ENCODE results near the gene RGMA. TPM values are rescaled to one million over a fixed set of nuclear protein-coding genes. Genes with fewer than 3 reads are reported as not detected.

RGMA gene
- total RNA-seq, 1 experiment from 2014 or later: 5.5 TPM

DNA sequence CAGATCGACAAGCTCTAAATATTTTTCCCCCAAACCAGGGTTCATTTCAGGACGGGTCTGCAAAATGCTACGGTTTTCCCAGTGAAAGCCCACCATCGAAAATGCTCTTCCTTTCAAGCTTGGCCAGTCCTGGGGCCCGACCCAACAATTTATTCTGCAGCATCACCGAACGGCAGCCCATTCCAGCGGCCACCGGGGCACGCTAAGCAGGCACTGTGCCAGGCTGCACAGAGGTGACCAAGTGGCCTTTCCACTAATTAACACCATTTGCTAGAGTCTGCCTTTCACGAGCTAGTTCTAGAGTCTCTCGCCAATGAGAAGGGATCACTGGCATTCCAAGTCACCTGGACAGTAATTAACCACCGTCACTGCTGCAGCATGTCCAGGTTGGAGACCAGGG is 14.4 kb downstream of the RGMA start:
- no peak overlapping the region for H3K4me3 ChIP-seq (replicated peaks in 1 of 2; ENCODE audit: low read depth in 1 of 2, low read length in 2 of 2)
- H3K27me3 ChIP-seq (ENCODE audit: insufficient read depth, low read length): peaks cover 15% of the 10 kb centered on the region; the same call in 1 of the 2 replicates
- no TSS peak for BruUV-seq (replicated peaks)
- H3K4me2 ChIP-seq (ENCODE audit: low read length): no peak overlapping the region
- ChIA-PET POLR2A (no interaction called here), CTCF (no interaction called here), RAD21 (ENCODE audit: low non-redundant PET in 1 of 2, low total read pairs in 2 of 2, uncharacterized antibody in 2 of 2, unreplicated experiment in 2 of 2) (no interaction called here)
- H4K20me1 ChIP-seq (ENCODE audit: insufficient read depth): no peaks in the 10 kb centered on the region
- intact Hi-C loops (cut with micrococcal nuclease): no loop called here
- H3K36me3 ChIP-seq (ENCODE audit: control insufficient read depth in 1 of 2, insufficient read depth in 2 of 2, low read length in 2 of 2): no peaks in the 10 kb centered on the region
- TF ChIP-seq SIN3A (IDR thresholded peaks at IDR 0.05; ENCODE audit: low read depth): no peak
- TF ChIP-seq CBX3 (IDR thresholded peaks at IDR 0.05; ENCODE audit: low read depth): no peak
- no peak for TF ChIP-seq EZH2 (IDR thresholded peaks at IDR 0.05)
- TF ChIP-seq ZFX (IDR thresholded peaks at IDR 0.05): no peak
- no peak for TF ChIP-seq ELF1 (IDR thresholded peaks at IDR 0.05; ENCODE audit: borderline replicate concordance, low read depth)
- TF ChIP-seq, protein P1, sequence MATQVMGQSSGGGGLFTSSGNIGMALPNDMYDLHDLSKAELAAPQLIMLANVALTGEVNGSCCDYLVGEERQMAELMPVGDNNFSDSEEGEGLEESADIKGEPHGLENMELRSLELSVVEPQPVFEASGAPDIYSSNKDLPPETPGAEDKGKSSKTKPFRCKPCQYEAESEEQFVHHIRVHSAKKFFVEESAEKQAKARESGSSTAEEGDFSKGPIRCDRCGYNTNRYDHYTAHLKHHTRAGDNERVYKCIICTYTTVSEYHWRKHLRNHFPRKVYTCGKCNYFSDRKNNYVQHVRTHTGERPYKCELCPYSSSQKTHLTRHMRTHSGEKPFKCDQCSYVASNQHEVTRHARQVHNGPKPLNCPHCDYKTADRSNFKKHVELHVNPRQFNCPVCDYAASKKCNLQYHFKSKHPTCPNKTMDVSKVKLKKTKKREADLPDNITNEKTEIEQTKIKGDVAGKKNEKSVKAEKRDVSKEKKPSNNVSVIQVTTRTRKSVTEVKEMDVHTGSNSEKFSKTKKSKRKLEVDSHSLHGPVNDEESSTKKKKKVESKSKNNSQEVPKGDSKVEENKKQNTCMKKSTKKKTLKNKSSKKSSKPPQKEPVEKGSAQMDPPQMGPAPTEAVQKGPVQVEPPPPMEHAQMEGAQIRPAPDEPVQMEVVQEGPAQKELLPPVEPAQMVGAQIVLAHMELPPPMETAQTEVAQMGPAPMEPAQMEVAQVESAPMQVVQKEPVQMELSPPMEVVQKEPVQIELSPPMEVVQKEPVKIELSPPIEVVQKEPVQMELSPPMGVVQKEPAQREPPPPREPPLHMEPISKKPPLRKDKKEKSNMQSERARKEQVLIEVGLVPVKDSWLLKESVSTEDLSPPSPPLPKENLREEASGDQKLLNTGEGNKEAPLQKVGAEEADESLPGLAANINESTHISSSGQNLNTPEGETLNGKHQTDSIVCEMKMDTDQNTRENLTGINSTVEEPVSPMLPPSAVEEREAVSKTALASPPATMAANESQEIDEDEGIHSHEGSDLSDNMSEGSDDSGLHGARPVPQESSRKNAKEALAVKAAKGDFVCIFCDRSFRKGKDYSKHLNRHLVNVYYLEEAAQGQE (IDR thresholded peaks at IDR 0.05; ENCODE audit: low read depth): no peak
- TF ChIP-seq CEBPB (IDR thresholded peaks at IDR 0.05; ENCODE audit: low read depth): no peak
- no peak for TF ChIP-seq EGR1 (IDR thresholded peaks at IDR 0.05; ENCODE audit: low read depth)
- TF ChIP-seq TCF7L2 (IDR thresholded peaks at IDR 0.05; ENCODE audit: borderline replicate concordance, extremely low read depth, insufficient read depth, insufficient read length): no peak
- TF ChIP-seq, protein P2, sequence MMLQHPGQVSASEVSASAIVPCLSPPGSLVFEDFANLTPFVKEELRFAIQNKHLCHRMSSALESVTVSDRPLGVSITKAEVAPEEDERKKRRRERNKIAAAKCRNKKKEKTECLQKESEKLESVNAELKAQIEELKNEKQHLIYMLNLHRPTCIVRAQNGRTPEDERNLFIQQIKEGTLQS (IDR thresholded peaks at IDR 0.05): no peak
- TF ChIP-seq, protein P3, sequence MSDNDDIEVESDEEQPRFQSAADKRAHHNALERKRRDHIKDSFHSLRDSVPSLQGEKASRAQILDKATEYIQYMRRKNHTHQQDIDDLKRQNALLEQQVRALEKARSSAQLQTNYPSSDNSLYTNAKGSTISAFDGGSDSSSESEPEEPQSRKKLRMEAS (IDR thresholded peaks at IDR 0.05): no peak
- no peak for TF ChIP-seq EZH2phosphoT487 (IDR thresholded peaks at IDR 0.05; ENCODE audit: borderline replicate concordance)
- no peak for TF ChIP-seq POLR2AphosphoS5 (IDR thresholded peaks at IDR 0.05; ENCODE audit: low read depth, low read length)
- TF ChIP-seq, protein P4, sequence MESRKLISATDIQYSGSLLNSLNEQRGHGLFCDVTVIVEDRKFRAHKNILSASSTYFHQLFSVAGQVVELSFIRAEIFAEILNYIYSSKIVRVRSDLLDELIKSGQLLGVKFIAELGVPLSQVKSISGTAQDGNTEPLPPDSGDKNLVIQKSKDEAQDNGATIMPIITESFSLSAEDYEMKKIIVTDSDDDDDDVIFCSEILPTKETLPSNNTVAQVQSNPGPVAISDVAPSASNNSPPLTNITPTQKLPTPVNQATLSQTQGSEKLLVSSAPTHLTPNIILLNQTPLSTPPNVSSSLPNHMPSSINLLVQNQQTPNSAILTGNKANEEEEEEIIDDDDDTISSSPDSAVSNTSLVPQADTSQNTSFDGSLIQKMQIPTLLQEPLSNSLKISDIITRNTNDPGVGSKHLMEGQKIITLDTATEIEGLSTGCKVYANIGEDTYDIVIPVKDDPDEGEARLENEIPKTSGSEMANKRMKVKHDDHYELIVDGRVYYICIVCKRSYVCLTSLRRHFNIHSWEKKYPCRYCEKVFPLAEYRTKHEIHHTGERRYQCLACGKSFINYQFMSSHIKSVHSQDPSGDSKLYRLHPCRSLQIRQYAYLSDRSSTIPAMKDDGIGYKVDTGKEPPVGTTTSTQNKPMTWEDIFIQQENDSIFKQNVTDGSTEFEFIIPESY (IDR thresholded peaks at IDR 0.05; ENCODE audit: extremely low read depth, insufficient replicate concordance, low read length): no peak
- TF ChIP-seq JUND (IDR thresholded peaks at IDR 0.05): no peak
- no peak for TF ChIP-seq YY1 (IDR thresholded peaks at IDR 0.05; ENCODE audit: extremely low read depth, insufficient replicate concordance, low read depth, low read length)
- TF ChIP-seq POLR2A (IDR thresholded peaks at IDR 0.05; ENCODE audit: borderline replicate concordance, extremely low read depth, insufficient read depth, insufficient read length): no peak
- no peak for TF ChIP-seq FOSL1 (IDR thresholded peaks at IDR 0.05; ENCODE audit: low read depth)
- no peak for TF ChIP-seq SP1 (IDR thresholded peaks at IDR 0.05; ENCODE audit: low read depth)
- DNase-seq (ENCODE audit: low read depth, low spot score) (no peak), ATAC-seq (no peak)
- H3K9ac ChIP-seq (ENCODE audit: low read length): no peak overlapping the region
- no peak overlapping the region for H3K27ac ChIP-seq (ENCODE audit: low read depth, low read length)
- no peak overlapping the region for H2AFZ ChIP-seq (ENCODE audit: low read depth, low read length, poor library complexity, severe bottlenecking)
- H3K9me3 ChIP-seq (ENCODE audit: control insufficient read depth in 1 of 2, insufficient read depth in 1 of 2, low read depth in 1 of 2, low read length in 2 of 2): no peaks in the 10 kb centered on the region
- H3K9me2 ChIP-seq (ENCODE audit: insufficient read depth): no peaks in the 10 kb centered on the region
- H3K79me2 ChIP-seq (ENCODE audit: insufficient read depth, low read length): no peaks in the 10 kb centered on the region
- H3K4me1 ChIP-seq (ENCODE audit: control insufficient read depth in 1 of 2, insufficient read depth in 2 of 2, low read length in 2 of 2): peaks cover 8 to 21% of the 10 kb centered on the region in 2 experiments
